ENCODE results near the gene DDN.

DNA sequence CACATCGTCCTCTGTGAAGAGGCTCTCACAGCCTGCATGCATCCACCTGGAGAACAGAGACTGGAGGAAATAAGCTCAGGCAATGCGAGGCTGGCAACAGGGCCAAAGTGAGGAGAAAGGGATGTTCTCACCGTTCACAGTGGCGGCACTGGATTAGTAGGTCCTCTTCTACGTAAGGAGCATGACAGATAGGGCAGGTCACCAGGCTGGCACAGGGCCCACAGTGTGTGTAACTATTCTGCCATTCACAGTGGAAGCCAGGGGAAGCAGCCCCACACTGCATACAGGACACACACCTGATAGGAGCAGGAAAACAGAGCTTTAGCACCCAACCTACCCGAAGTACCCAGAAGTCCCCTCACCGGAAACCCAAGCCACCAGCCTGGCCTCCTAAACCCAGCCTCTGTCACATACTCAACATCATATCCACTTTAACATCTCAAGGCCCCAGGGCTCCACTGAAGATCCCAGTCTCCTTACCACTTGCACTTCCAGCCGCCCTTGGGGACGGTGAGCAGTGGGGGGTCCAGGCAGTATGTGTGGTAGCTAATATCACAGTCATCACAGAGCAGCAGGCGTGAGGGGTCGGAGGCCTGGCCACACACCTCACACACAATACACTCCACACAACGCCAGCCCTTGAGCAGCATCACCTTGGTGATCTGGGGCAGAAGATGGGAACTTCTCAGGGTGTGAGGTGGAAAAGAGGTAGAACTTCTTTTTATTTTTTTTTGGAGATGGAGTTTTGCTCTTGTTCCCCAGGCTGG lies 47.1 kb upstream of the DDN start:
- TF ChIP-seq, protein P1, sequence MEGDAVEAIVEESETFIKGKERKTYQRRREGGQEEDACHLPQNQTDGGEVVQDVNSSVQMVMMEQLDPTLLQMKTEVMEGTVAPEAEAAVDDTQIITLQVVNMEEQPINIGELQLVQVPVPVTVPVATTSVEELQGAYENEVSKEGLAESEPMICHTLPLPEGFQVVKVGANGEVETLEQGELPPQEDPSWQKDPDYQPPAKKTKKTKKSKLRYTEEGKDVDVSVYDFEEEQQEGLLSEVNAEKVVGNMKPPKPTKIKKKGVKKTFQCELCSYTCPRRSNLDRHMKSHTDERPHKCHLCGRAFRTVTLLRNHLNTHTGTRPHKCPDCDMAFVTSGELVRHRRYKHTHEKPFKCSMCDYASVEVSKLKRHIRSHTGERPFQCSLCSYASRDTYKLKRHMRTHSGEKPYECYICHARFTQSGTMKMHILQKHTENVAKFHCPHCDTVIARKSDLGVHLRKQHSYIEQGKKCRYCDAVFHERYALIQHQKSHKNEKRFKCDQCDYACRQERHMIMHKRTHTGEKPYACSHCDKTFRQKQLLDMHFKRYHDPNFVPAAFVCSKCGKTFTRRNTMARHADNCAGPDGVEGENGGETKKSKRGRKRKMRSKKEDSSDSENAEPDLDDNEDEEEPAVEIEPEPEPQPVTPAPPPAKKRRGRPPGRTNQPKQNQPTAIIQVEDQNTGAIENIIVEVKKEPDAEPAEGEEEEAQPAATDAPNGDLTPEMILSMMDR (IDR thresholded peaks at IDR 0.05) = no peak
- no peak for TF ChIP-seq POLR2A (IDR thresholded peaks at IDR 0.05)
